ENCODE measurements around the gene ANXA4.
"Not testable (repeated sequence)": the region's sequence is repeated elsewhere in the genome, so short reads cannot be mapped to it uniquely, and the experiment has no call there.

Gene ANXA4

DNA sequence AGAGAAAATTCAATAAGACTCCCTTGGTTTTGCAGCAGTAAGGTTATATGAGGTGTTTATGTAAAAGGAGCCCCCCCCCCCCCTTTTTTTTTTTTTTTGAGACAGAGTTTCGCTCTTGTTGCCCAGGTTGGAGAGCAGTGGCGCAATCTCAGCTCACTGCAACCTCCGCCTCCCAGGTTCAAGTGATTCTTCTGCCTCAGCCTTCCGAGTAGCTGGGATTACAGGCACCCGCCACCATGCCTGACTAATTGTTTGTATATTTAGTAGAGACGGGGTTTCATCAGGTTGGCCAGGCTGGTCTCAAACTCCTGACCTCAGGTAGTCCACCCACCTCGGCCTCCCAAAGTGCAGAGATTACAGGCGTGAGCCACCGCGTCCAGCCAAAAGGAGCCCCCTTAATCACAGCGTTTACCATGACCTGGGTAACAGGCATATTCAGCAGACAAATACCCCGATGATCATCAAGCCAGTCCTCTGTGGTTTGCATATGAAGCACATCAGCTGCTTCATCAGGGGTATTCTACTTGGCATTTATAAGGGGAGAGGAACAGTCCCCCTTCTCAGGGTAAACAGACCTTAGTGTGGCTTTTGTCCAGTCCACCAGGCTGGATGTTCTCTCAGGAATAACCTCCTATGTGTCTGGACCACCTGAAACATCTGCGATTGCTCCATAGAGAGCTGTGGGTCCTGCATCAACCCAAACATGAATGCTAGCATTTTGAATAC, 32.5 kb downstream of the ANXA4 start:
- H3K36me3 Mint-ChIP-seq, H3K4me3 Mint-ChIP-seq, H3K27me3 Mint-ChIP-seq, ATAC-seq, H3K9me3 Mint-ChIP-seq: not testable (repeated sequence)
- Mint-ChIP-seq H3K27ac (peak overlapping the region; percentile 64), H3K4me1 (peaks cover 39% of the 10 kb centered on the region)

DNA sequence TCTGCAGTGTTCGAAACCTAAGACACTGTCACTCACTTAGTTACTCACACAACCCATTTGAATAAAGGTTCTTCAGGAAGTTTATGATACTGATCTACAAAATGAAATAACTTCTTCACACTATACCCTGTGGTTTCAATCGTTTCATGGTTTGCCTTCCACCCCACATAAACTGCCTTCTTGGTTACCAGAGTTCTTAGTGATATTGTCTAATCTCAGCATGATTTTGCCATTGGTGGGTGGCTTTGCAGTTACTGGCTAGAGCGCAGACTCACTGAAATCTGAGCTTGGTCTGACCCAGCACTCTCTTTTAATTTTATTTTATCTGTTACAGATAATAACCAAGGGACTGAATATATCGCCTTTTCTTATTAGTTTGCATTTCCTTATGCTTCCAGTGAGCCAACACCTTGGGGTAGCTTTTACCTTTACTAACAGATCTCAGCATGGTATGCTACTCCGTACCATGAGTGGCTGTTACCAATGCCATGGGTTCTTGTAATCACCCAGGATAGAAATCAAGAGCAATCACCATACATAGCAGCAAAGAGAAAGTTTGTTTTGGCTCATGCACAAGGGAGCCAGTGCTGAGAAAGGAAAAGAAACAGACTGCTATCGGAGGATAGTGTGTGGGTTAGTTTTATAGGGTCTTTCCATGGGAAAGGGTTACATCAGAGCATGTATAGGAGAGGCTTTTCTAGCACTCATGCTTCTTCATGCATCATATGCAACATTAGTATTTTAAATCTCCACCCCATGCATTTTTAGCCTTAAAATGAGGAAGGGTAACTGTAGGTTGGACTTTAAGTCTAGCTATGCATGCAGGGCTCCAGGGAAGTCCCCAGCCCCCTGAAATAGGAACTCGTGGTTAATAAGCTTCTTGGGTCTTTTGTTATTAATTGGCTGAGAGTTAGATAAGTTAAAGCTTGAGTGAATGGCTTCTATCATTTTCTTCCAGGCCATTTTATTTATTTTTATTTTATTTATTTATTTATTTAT, 33.3 kb downstream of the ANXA4 start:
- peak; percentile 89 for ATAC-seq
- H3K4me3 Mint-ChIP-seq, result peak overlapping the region; percentile 55
- H3K9me3 Mint-ChIP-seq, result peaks cover 3% of the 10 kb centered on the region
- H3K27ac Mint-ChIP-seq, result peak overlapping the region; percentile 64
- no peaks in the 10 kb centered on the region for H3K27me3 Mint-ChIP-seq
- no peaks in the 10 kb centered on the region for H3K36me3 Mint-ChIP-seq
- peaks cover 45% of the 10 kb centered on the region for H3K4me1 Mint-ChIP-seq

DNA sequence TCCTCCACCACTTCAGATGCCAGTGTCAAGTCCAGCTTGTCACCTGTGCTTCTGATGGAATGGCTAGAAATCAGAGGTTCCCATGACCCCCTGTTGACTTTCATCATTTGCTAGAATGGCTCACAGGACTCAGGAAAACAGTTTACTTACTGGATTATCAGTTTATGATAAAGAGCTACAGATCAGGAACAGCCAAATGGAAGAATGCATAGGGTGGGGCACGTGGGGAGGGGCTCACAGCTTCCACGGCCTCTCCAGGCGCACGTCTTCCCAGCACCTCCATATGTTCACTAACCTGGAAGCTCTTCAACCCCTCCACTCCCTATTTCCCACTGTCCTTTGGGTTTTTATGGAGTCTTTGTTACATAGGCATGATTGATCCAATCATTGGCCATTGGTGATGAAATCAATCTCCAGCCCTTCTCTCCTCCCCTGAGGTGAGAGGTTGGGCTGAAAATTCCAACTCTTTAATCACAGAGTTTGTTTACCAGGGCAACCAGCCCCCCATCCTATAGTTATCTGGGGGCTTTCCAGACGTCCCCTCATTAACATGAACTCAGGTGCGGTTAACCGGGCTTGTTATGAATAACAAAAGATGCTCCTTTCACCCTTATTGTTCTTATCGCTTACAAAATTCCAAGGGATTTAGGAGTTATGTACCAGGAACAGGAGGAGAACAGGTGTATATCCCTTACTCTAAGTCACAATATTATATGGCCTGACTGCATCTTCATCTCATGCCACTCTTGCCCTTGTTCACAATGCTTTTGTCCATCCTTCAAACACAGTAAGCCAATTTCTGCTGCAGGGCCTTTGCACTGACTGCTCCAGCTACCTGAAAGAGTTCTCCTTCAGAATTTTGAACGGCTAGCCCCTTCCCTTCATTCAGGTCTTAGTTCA, 35.2 kb downstream of the ANXA4 start:
- H3K27me3 Mint-ChIP-seq, result no peaks in the 10 kb centered on the region
- H3K9me3 Mint-ChIP-seq, result peaks cover 3% of the 10 kb centered on the region
- ATAC-seq, result no peak
- H3K4me1 Mint-ChIP-seq, result peaks cover 40% of the 10 kb centered on the region
- no peak overlapping the region for H3K4me3 Mint-ChIP-seq
- no peaks in the 10 kb centered on the region for H3K36me3 Mint-ChIP-seq
- H3K27ac Mint-ChIP-seq, result no peak overlapping the region

DNA sequence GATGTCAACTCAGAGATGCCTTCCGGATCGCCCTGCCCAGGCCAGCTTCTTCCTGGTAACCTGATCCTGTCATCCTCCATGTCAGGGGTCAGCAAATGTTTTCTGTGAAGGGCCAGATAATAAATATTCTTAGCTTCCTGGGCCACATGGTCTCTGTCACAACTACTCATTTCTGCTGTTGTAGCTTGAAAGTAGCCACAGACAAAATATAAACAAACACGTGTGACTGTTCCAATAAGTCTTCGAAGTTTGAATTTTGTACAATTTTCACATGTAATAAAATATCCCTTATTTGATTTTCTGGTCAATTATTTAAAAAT, 35.8 kb downstream of the ANXA4 start:
- H3K27ac Mint-ChIP-seq, result no peak overlapping the region
- no peak for ATAC-seq
- no peaks in the 10 kb centered on the region for H3K36me3 Mint-ChIP-seq
- peaks cover 40% of the 10 kb centered on the region for H3K4me1 Mint-ChIP-seq
- H3K27me3 Mint-ChIP-seq, result no peaks in the 10 kb centered on the region
- H3K4me3 Mint-ChIP-seq, result no peak overlapping the region
- peaks cover 3% of the 10 kb centered on the region for H3K9me3 Mint-ChIP-seq

DNA sequence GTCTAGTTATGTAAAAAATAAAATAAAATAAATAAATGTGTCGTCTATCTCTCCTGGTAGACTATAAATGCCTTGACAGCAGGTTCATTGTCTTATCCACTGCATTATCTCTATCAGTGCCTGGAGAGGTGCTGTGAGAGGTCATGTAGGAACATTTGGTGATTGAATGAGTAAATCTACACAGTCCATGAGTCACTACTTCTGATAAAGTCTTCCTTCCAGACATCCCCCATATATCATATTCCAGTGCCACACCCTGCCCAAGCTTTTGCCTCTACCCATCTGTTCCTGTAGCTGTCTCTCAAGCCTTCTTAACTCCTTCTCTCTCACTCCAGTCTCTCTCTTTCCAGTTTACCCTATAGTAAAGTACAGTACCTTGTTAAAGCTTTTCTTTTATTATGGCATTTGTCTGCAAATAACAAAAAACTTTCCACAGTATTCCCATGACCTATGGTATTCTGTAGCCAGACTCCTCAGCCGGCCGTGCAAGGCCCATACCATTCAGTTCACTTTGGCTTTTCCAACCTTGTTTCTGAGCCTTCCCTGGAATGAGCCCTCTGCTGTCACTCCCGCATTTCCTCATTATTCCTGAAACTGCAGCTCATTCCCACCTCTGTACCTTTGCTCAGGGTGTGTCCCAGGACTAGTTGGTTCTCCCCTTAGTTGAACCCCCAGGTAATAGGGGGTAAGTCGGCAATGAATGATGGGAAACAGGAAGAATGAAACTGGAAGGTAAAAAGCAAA, 37.5 kb downstream of the ANXA4 start:
- no peaks in the 10 kb centered on the region for H3K36me3 Mint-ChIP-seq
- peaks cover 3% of the 10 kb centered on the region for H3K9me3 Mint-ChIP-seq
- no peak for ATAC-seq
- peaks cover 30% of the 10 kb centered on the region for H3K4me1 Mint-ChIP-seq
- no peaks in the 10 kb centered on the region for H3K27me3 Mint-ChIP-seq
- no peak overlapping the region for H3K4me3 Mint-ChIP-seq
- no peak overlapping the region for H3K27ac Mint-ChIP-seq

DNA sequence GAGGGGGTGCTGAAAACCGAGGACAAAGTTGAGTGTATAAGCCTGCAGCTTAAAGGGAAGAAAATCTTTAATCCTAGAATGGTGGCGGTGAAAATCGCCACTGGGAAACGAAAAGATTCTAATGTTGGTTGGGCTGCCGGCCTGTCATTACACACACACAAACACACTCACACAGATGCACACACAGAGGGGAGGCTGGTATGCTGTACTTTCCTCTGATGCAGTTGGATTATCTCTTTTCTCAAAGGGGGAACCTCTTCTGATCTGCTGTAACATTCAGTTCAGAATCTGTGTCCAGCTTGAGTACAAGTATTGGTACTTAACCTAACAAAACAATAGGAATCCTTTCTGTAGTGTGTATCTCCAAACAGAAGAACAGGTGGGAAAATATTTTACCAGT, 39.0 kb downstream of the ANXA4 start:
- H3K27ac Mint-ChIP-seq, result no peak overlapping the region
- H3K9me3 Mint-ChIP-seq, result peaks cover 3% of the 10 kb centered on the region
- ATAC-seq, result no peak
- H3K27me3 Mint-ChIP-seq, result no peaks in the 10 kb centered on the region
- peaks cover 10% of the 10 kb centered on the region for H3K36me3 Mint-ChIP-seq
- no peak overlapping the region for H3K4me3 Mint-ChIP-seq
- H3K4me1 Mint-ChIP-seq, result peaks cover 18% of the 10 kb centered on the region

DNA sequence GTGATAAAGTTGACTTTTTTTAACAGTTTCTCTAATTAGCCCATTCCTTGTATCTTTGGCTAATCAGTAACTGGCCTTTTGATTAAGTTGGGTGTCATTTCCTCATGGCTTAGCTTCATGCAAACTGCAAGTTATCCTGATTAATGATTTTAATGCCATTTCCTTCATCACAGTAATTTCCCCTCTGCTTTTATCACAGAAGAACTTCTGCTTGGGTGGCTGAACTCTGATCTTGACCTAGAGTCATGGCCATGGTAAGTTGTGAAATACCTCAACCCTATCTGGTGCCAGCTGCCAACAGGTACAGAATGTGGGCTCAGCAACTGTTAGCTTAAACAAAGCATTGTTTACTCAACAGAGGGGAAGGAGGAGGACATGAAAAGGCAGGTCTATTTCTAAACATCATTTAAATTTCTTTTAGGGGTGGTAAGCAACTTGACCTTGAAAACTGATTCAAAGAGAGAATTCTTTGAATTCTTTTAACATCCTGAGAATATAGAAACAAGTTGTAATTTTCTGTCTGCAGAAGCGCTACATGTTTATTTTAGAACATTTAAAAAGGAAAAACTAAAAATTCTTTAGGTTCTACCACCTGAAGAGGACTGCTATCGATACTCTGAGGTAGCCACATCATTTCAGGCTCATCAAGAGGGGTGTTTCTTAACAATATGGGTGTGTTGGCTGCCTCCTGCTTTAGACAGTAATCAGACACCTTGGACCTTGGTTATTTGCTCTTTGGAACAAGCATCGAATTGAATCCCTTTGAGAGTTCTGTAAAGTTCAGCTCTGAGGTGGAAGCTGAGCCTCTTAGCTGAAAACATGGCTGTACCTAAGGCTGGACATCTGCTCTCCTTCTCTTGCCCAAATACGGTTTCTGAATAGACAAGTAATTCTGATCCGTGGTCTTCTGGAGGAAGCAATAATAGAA, 39.7 kb downstream of the ANXA4 start:
- ATAC-seq, result no peak
- Mint-ChIP-seq H3K4me1 (peaks cover 12% of the 10 kb centered on the region), H3K36me3 (peaks cover 16% of the 10 kb centered on the region), H3K27ac (no peak overlapping the region), H3K9me3 (no peaks in the 10 kb centered on the region), H3K27me3 (no peaks in the 10 kb centered on the region), H3K4me3 (no peak overlapping the region)

DNA sequence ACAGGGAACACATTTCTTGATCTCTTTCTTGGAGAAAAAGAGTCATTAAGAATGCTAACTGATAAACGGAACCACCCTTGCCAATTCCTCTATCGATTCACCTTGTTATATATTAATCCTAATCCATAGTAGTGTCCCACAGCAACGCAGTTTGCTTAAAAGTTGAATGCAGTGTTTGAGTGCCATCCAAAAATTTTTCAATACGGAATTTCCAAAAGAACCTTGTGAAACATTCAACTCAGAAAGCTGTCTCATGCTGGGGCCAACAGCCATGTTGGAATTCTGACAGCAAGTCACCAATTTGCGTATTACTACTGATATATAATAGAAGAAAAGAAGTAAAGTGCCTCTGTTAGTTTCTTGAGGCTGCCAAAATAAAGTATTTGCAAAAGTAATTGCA, 42.3 kb downstream of the ANXA4 start:
- Mint-ChIP-seq H3K27ac (no peak overlapping the region), H3K4me3 (no peak overlapping the region), H3K4me1 (peaks cover 28% of the 10 kb centered on the region), H3K27me3 (no peaks in the 10 kb centered on the region), H3K9me3 (no peaks in the 10 kb centered on the region), H3K36me3 (peaks cover 27% of the 10 kb centered on the region)
- ATAC-seq, result no peak

DNA sequence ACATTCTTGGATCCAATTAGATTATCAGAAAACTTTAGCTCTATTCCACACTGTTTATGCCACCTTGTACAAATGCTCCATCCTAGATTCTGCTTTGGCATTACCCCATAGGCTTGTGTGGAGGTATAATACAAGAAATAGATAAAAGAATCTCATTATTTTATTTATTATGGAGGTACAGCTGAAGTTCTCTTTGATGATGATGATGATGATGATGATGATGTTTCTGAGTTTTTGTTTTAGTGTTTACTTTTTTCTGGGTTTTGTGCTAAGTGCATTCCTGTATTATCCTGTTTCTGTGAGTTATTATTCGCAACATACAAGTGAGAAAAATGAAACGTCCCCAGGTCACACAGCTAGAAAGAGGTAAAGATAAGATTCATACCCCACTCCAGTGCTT, 43.4 kb downstream of the ANXA4 start:
- no peak overlapping the region for H3K27ac Mint-ChIP-seq
- peaks cover 31% of the 10 kb centered on the region for H3K4me1 Mint-ChIP-seq
- H3K36me3 Mint-ChIP-seq, result peaks cover 27% of the 10 kb centered on the region
- H3K27me3 Mint-ChIP-seq, result no peaks in the 10 kb centered on the region
- no peak overlapping the region for H3K4me3 Mint-ChIP-seq
- ATAC-seq, result no peak
- H3K9me3 Mint-ChIP-seq, result no peaks in the 10 kb centered on the region

DNA sequence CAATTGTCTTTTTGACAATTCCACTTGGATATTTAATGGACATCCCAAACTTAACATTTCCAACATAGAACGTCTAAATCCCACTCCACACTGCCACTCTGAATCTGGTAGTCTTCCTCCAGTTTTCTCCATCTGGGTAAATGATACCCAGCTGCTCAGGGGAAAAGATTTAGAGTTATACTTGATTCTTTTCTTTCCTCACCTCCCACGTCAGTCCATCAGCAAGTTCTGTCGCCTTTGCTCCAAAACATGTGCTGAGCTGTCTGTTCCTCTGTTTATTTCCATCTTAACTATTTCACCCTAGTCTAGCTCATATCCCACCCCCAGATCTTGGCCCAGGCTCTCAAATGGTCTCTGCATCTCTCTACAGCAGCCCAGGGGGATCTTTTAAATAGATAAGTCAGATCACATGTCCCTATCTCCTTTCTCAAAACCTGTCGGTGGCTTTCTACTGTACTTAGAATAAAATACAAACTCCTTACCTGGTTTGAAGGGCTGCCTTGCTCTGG, 44.2 kb downstream of the ANXA4 start:
- peaks cover 34% of the 10 kb centered on the region for H3K4me1 Mint-ChIP-seq
- ATAC-seq, result no peak
- no peaks in the 10 kb centered on the region for H3K27me3 Mint-ChIP-seq
- H3K36me3 Mint-ChIP-seq, result peaks cover 27% of the 10 kb centered on the region
- no peak overlapping the region for H3K27ac Mint-ChIP-seq
- H3K4me3 Mint-ChIP-seq, result no peak overlapping the region
- H3K9me3 Mint-ChIP-seq, result no peaks in the 10 kb centered on the region

DNA sequence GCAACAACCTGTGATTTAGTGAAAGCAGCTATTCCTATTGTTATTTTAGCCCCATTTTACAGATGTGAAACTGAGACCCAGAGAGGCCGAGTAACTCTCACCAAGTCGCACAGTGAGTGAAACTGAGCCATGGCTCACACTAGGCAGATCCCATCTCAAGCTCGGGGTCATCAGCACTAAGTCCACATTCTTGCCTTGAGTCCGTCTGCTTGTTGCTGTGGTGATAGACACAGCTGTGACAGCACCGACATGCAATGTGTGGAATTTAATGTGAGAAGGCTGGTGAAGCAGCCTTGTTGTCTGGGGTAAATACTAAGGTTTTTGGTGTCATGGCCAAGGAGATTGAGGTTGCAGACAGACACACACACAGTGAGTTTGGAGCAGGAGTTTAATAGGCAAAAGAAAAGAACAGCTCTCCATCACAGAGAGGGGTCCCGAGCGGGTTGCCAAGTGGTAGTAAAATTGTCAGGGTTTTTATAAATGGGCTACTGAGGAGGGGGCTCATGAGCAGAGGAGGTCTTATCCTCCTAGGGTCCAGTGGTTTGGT, 47.3 kb downstream of the ANXA4 start:
- Mint-ChIP-seq H3K4me3 (peak overlapping the region; percentile 37), H3K27ac (peak overlapping the region; percentile 82), H3K36me3 (peaks cover 27% of the 10 kb centered on the region), H3K9me3 (no peaks in the 10 kb centered on the region), H3K27me3 (no peaks in the 10 kb centered on the region), H3K4me1 (peaks cover 34% of the 10 kb centered on the region)
- ATAC-seq, result no peak

DNA sequence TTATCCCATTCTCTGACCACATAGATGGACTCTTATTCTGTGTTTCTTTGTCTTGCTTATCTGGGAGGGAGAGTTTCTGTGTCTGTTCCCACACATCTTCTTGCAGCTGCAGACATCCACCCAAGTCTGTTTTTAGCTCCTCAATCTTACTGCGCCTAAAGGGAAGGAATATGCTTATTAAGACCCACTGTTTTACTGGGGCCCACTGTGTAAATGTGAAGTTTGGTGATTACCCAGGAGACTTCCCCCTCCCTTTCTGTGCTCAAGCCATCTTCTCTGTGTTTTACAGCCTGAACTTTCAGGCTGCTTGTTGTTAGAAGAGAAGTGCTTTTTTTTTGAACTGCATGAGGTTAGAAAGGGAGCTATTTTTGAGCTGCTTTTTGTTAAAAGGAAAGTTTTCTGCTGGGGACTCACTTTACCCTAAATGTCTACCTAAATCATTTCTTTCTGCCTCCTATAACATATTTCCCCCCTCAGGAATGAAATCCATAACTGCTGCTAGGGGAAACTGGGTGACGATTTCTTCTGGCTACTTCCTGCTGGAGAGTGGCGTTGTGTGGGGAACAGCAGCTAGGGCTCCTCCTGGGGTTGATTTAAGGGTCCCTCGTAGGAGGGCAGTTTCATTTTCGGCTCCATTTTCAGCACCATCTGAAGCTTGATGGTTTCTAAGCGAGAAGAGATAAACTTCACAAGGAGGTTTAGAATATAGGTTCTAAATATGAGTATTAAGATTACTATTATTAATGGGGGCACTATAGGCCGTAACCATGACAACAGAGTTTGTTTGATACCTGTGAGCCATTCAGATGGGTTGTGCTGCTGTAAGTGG, 48.1 kb downstream of the ANXA4 start:
- peak overlapping the region; percentile 66 for H3K4me3 Mint-ChIP-seq
- peaks cover 34% of the 10 kb centered on the region for H3K4me1 Mint-ChIP-seq
- H3K27ac Mint-ChIP-seq, result peak overlapping the region; percentile 82
- ATAC-seq, result peak; percentile 48
- H3K9me3 Mint-ChIP-seq, result no peaks in the 10 kb centered on the region
- H3K27me3 Mint-ChIP-seq, result no peaks in the 10 kb centered on the region
- H3K36me3 Mint-ChIP-seq, result peaks cover 22% of the 10 kb centered on the region

DNA sequence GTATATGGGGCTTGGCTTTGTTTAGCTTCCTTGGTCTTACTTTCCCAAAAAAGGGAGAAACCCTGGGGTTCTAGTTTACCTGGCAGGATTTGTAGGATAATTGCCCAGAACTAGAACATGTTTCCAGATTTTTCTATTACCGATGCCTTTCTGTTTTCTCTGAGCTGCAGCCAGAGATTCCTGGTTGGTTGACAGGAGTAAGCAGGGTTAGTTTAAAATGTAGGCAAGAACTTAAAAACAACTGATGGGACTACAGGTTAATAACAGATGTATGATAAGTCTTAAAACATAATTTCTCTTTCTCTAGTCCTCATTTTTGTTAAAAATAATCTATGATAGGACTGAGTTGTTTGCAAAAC, 48.6 kb downstream of the ANXA4 start:
- H3K27me3 Mint-ChIP-seq, result no peaks in the 10 kb centered on the region
- peaks cover 20% of the 10 kb centered on the region for H3K36me3 Mint-ChIP-seq
- no peak overlapping the region for H3K4me3 Mint-ChIP-seq
- H3K4me1 Mint-ChIP-seq, result peaks cover 34% of the 10 kb centered on the region
- peak overlapping the region; percentile 82 for H3K27ac Mint-ChIP-seq
- ATAC-seq, result no peak
- no peaks in the 10 kb centered on the region for H3K9me3 Mint-ChIP-seq

Measured in stimulated activated memory B cell treated with anti-CD40 and anti-IgM and Interleukin-4, amounts not matched to agents 10 μg/mL and 1 μg/mL and 100 μg/mL, for 72 hours (primary cell).